Osteocyte (in vitro differentiated cells): Measurements from ENCODE around the gene ANKMY2. TPM values are rescaled to one million over a fixed set of nuclear protein-coding genes. Genes with fewer than 3 reads are reported as not detected.

Experiments used
- DNase-seq: peaks from one replicate; pipeline ENCODE4 v3.0.0; 2021; ENCODE audit warnings: mixed read lengths; ENCODE audit not compliant: unreplicated experiment; ENCODE audit errors: extremely low spot score
- H3K27ac Mint-ChIP-seq: one replicate; pipeline ENCODE4 v1.8.0; 2021; ENCODE audit warnings: mild to moderate bottlenecking, mixed read lengths; ENCODE audit not compliant: unreplicated experiment
- H3K27me3 Mint-ChIP-seq: one replicate; pipeline ENCODE4 v1.8.0; 2021; ENCODE audit warnings: mixed read lengths; ENCODE audit not compliant: unreplicated experiment
- H3K36me3 Mint-ChIP-seq: one replicate; pipeline ENCODE4 v1.8.0; 2021; ENCODE audit warnings: mixed read lengths; ENCODE audit not compliant: unreplicated experiment
- H3K4me1 Mint-ChIP-seq: one replicate; pipeline ENCODE4 v1.8.0; 2021; ENCODE audit warnings: mixed read lengths; ENCODE audit not compliant: unreplicated experiment
- H3K4me3 Mint-ChIP-seq: one replicate; pipeline ENCODE4 v1.8.0; 2021; ENCODE audit warnings: mild to moderate bottlenecking, moderate library complexity, mixed read lengths; ENCODE audit not compliant: unreplicated experiment
- H3K9me3 Mint-ChIP-seq: one replicate; pipeline ENCODE4 v1.8.0; 2021; ENCODE audit warnings: mixed read lengths; ENCODE audit not compliant: unreplicated experiment
- total RNA-seq: library from RNA; stranded (reverse); gene quantifications from 2 replicates; pipeline ENCODE4 v1.2.1, GENCODE V29; 2021
- TF ChIP-seq, protein P1 (sequence below): fragments of 200-600 bp; sonication (generic); IDR thresholded peaks from 2 replicates; pipeline ENCODE4 v1.5.0; 2021; ENCODE audit warnings: antibody characterized with exemption, mild to moderate bottlenecking, moderate library complexity

ANKMY2 gene
- total RNA-seq, 1 donor from 2014 or later, result 16.9 TPM

DNA sequence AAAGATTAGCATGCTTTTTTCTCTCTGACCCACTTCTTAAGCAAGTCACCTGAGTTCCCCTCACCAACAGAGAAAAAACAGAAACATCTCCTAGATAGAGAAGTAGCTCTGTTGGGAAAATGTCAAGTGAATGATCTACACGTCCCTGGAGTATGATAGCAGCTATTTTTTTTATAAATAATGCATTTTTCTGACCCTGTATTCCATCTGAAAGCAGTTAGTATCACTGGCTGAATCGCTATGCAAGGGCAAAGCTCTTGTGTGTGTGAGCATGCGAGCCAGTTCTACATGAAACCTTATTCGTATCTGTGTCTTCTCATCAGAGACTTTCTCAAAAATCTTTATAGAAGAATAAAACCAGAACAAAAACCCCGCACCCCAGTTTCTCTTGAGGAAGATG lies 8.2 kb downstream of the ANKMY2 start:
- Mint-ChIP-seq H3K27me3 (no peaks in the 10 kb centered on the region), H3K27ac (no peak overlapping the region), H3K36me3 (peaks cover 19% of the 10 kb centered on the region), H3K9me3 (no peaks in the 10 kb centered on the region), H3K4me1 (peaks cover 22% of the 10 kb centered on the region), H3K4me3 (no peak overlapping the region)
- TF ChIP-seq, protein P1, sequence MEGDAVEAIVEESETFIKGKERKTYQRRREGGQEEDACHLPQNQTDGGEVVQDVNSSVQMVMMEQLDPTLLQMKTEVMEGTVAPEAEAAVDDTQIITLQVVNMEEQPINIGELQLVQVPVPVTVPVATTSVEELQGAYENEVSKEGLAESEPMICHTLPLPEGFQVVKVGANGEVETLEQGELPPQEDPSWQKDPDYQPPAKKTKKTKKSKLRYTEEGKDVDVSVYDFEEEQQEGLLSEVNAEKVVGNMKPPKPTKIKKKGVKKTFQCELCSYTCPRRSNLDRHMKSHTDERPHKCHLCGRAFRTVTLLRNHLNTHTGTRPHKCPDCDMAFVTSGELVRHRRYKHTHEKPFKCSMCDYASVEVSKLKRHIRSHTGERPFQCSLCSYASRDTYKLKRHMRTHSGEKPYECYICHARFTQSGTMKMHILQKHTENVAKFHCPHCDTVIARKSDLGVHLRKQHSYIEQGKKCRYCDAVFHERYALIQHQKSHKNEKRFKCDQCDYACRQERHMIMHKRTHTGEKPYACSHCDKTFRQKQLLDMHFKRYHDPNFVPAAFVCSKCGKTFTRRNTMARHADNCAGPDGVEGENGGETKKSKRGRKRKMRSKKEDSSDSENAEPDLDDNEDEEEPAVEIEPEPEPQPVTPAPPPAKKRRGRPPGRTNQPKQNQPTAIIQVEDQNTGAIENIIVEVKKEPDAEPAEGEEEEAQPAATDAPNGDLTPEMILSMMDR, result no peak
- DNase-seq, result no peak

DNA sequence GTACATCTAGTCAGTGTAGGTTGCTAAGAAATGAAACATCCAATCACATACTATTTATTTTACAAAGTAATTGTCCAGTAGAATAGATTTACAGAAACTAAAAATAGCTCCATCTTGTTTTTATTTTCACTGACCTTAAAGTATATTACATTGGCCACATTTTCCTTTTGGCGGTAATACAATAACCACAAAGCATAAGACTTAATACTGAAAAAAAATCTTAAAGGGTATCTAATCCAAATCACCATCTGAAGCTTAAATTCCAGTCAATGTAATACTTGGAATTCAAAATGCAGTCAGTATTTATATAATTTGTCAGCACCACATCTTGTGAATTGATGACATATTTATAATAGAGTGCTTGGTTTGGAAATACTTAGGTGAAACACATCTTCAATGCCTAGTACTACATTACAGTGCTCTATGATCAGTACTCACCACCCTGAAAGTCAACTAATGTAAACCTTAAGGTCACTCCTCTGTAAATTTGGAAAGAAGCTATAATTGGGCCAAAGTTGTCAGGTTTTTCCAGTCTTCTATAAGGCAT lies 8.9 kb downstream of the ANKMY2 start:
- Mint-ChIP-seq H3K27me3 (no peaks in the 10 kb centered on the region), H3K27ac (peak overlapping the region; percentile 40), H3K4me1 (peaks cover 20% of the 10 kb centered on the region), H3K36me3 (peaks cover 23% of the 10 kb centered on the region), H3K4me3 (no peak overlapping the region), H3K9me3 (no peaks in the 10 kb centered on the region)
- DNase-seq, result no peak
- TF ChIP-seq, protein P1, result no peak

DNA sequence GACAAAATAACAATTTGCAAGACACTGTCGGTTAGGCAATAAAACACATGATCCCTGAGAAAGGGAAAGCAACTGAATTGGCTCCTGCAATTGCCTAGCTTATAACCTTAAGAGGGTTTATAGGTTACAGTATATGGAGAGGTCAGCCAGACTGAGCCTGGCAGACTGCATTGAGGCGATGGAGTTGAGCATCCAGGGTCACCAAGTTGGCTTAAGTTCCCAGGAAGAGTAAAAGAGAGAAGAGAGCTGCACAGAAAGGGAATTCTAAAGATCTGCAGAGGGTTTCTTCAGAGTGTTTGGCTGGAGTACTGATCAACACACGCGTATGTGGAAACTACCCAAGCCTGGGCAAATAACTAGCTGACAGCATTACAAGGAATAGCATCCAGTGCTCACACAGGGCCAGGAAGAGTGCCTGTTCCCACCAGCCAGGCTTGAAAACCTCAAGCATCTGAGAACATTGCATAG lies 11.2 kb downstream of the ANKMY2 start:
- Mint-ChIP-seq H3K27me3 (no peaks in the 10 kb centered on the region), H3K36me3 (peaks cover 29% of the 10 kb centered on the region), H3K9me3 (no peaks in the 10 kb centered on the region), H3K4me1 (peaks cover 20% of the 10 kb centered on the region), H3K27ac (no peak overlapping the region), H3K4me3 (no peak overlapping the region)
- TF ChIP-seq, protein P1, result no peak
- DNase-seq, result no peak

DNA sequence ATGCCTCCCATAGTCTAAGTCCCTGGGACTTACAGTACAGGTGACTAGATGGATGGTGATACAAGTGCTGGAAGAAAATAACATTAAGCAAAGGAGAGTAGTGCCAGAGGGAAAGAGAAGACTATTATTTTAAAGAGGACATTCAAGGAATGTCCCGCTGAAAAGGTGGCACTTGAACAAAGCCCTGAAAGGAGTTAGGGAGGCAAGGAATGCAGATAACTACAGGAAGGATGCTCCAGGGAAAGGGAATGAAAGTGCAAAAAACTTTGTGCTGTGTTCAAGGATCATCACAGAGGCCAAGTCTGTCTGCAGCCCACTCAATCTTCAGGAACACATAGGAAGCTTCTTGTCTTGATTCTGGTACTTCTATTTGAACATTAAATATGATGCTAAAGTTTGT lies 14.9 kb downstream of the ANKMY2 start:
- no peak overlapping the region for H3K27ac Mint-ChIP-seq
- TF ChIP-seq, protein P1, result no peak
- no peaks in the 10 kb centered on the region for H3K27me3 Mint-ChIP-seq
- H3K36me3 Mint-ChIP-seq, result peaks cover 23% of the 10 kb centered on the region
- peaks cover 1% of the 10 kb centered on the region for H3K4me1 Mint-ChIP-seq
- no peak for DNase-seq
- no peak overlapping the region for H3K4me3 Mint-ChIP-seq
- no peaks in the 10 kb centered on the region for H3K9me3 Mint-ChIP-seq

DNA sequence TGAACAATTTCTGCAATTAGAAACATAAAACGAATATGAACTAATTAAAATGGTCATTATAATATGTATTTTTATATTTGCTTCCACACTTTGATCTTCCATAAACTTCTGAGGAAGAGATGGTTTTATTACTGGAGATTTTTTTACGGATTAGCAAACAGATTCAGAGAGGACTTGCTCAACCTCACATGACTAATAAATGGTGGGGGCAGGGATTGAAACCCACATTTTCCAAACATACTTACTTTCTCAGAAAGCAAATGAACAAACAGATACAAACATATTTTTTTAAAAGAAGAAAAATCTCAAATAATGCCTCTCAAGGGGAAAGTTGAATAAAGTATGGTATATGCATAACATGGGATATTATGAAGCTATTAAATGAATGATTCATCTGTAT lies 18.3 kb downstream of the ANKMY2 start:
- peaks cover 14% of the 10 kb centered on the region for H3K36me3 Mint-ChIP-seq

More for the DNA sequence above, 18.3 kb downstream of the ANKMY2 start:
- Mint-ChIP-seq H3K27ac (no peak overlapping the region), H3K27me3 (no peaks in the 10 kb centered on the region), H3K9me3 (no peaks in the 10 kb centered on the region), H3K4me3 (no peak overlapping the region), H3K4me1 (peaks cover 1% of the 10 kb centered on the region)
- DNase-seq, result no peak
- TF ChIP-seq, protein P1, result no peak
